Spleen (tissue), 7 donors: ENCODE results near the gene TLX2.
"Not testable (repeated sequence)": the region's sequence is repeated elsewhere in the genome, so short reads cannot be mapped to it uniquely, and the experiment has no call there.

Experiments used
- CTCF ChIP-seq, 11 experiments: fragments of 200-600 bp in 7 of 11; fragments of 450-650 bp in 4 of 11; sonication (generic) in 4 of 11; IDR thresholded peaks in 8 of 11; conservative IDR thresholded peaks in 3 of 11; 1 replicate in 7 of 11; 2 replicates in 4 of 11; pipeline versions ENCODE4 v1.4.0 to v1.8.0; 2016 to 2021; ENCODE audit warnings: antibody characterized with exemption in 11 of 11, inconsistent platforms in 4 of 11, mild to moderate bottlenecking in 1 of 11
- POLR2A ChIP-seq, 3 donors: fragments of 450-650 bp; IDR thresholded peaks; one replicate each; pipeline ENCODE4 v1.5.1; 2017; ENCODE audit warnings: antibody characterized with exemption in 3 of 3, mild to moderate bottlenecking in 1 of 3
- donor health status: DM: no; HTN: no; CAD: no; lungs with moderate emphysema.
- donor health status: DM: no; HTN: no; CAD: no.
- donor health status: DM: no; HTN: no; CAD: no.

GRCh38 chr2:74561022-74561421 lies 46.8 kb downstream of the TLX2 start:
- not testable (repeated sequence) for TF ChIP-seq CTCF (IDR thresholded peaks at IDR 0.05 in 8 of 11, conservative IDR thresholded peaks at IDR 0.05 in 3 of 11); POLR2A (IDR thresholded peaks at IDR 0.05)
